Testis (tissue), 2 donors: Measurements from ENCODE around the gene NLGN4X.

ENCODE experiments used
- CTCF ChIP-seq, 3 experiments: fragments of 450-650 bp in 2 of 3; fragments of 200-600 bp in 1 of 3; sonication (generic) in 1 of 3; IDR thresholded peaks; one replicate each; pipeline ENCODE4 v1.5.1; 2016 to 2019; ENCODE audit warnings: antibody characterized with exemption in 3 of 3, mild to moderate bottlenecking in 2 of 3, moderate library complexity in 1 of 3
- POLR2A ChIP-seq: fragments of 450-650 bp; IDR thresholded peaks from one replicate; pipeline ENCODE4 v1.6.1; 2017; ENCODE audit warnings: antibody characterized with exemption, mild to moderate bottlenecking, moderate library complexity

- TF ChIP-seq CTCF (IDR thresholded peaks at IDR 0.05), result no peak
- no peak for TF ChIP-seq POLR2A
Observed at GRCh38 chrX:6129195-6129594, 99.5 kb downstream of the NLGN4X start.
